Fibroblast of lung (primary cell): ENCODE data around the gene DDX47. TPM values are rescaled to one million over a fixed set of nuclear protein-coding genes. Genes with fewer than 3 reads are reported as not detected.
A peak's percentile ranks its signal among the peaks of the same experiment; 100 is the strongest.
"Not testable (repeated sequence)": the region's sequence is repeated elsewhere in the genome, so short reads cannot be mapped to it uniquely, and the experiment has no call there.

ENCODE experiments used
- DNase-seq, 2 donors: peaks; one replicate each; pipeline versions ENCODE4 v3.0.0 to v3.0.0-alpha.2; 2010; ENCODE audit warnings: low read depth in 2 of 2
- H2AFZ ChIP-seq: 2 replicates; pipeline ENCODE4 v1.5.1; 2012; ENCODE audit warnings: low read length, control low read depth, inconsistent platforms
- H3K27ac ChIP-seq: 2 replicates; pipeline ENCODE4 v1.5.1; 2011; ENCODE audit warnings: low read length, control low read depth; ENCODE audit not compliant: insufficient read depth
- H3K27me3 ChIP-seq: 2 replicates; pipeline ENCODE4 v1.5.1; 2011; ENCODE audit warnings: mild to moderate bottlenecking, low read length; ENCODE audit not compliant: control insufficient read depth, insufficient read depth
- H3K36me3 ChIP-seq: 2 replicates; pipeline ENCODE4 v1.5.1; 2011; ENCODE audit warnings: low read length; ENCODE audit not compliant: control insufficient read depth, insufficient read depth
- H3K4me1 ChIP-seq: 2 replicates; pipeline ENCODE4 v1.5.1; 2011; ENCODE audit warnings: low read length; ENCODE audit not compliant: control insufficient read depth, insufficient read depth; ENCODE audit errors: extremely low read depth
- H3K4me2 ChIP-seq: 2 replicates; pipeline ENCODE4 v1.5.1; 2011; ENCODE audit warnings: low read length, control low read depth; ENCODE audit not compliant: insufficient read depth; ENCODE audit errors: extremely low read depth
- H3K4me3 ChIP-seq, 4 experiments: fragments of 200-600 bp in 1 of 4; sonication (generic) in 1 of 4; replicated peaks in 1 of 4; 2 replicates each; pipeline ENCODE4 v1.5.1; 2011 to 2016; ENCODE audit warnings: low read length in 4 of 4, low read depth in 3 of 4, mild to moderate bottlenecking in 3 of 4, control low read depth in 2 of 4, inconsistent platforms in 1 of 4, mixed read lengths in 1 of 4; ENCODE audit not compliant: insufficient read depth in 1 of 4; ENCODE audit errors: control extremely low read depth in 1 of 4
- H3K79me2 ChIP-seq: 2 replicates; pipeline ENCODE4 v1.5.1; 2012; ENCODE audit warnings: mild to moderate bottlenecking, low read length, inconsistent platforms; ENCODE audit not compliant: control insufficient read depth, insufficient read depth
- H3K9ac ChIP-seq: 2 replicates; pipeline ENCODE4 v1.5.1; 2011; ENCODE audit warnings: mild to moderate bottlenecking, low read length, control low read depth; ENCODE audit not compliant: insufficient read depth
- H3K9me3 ChIP-seq: 2 replicates; pipeline ENCODE4 v1.5.1; 2012; ENCODE audit warnings: low read depth, low read length; ENCODE audit not compliant: control insufficient read depth, insufficient read depth
- H4K20me1 ChIP-seq: 2 replicates; pipeline ENCODE4 v1.5.1; 2011; ENCODE audit warnings: low read length; ENCODE audit not compliant: control insufficient read depth, insufficient read depth; ENCODE audit errors: extremely low read depth
- EZH2 ChIP-seq: IDR thresholded peaks from 2 replicates; pipeline ENCODE4 v1.5.1; 2012; ENCODE audit warnings: low read length, control low read depth, mild to moderate bottlenecking; ENCODE audit errors: missing control alignments
- polyA plus RNA-seq, 2 donors: library from polyadenylated mRNA; depleted of rRNA in 1 of 2; stranded (reverse) in 1 of 2; unstranded in 1 of 2; fragments of >200 nt; gene quantifications; 2 replicates each; pipeline ENCODE4 v1.2.1, GENCODE V29; 2011 to 2012; ENCODE audit warnings: missing spikeins in 1 of 2
- total RNA-seq: library from RNA; depleted of rRNA; stranded (reverse); fragments of >200 nt; gene quantifications from 2 replicates; pipeline ENCODE4 v1.2.1, GENCODE V29; 2014
- TF ChIP-seq, protein P1 (sequence below), 2 donors: IDR thresholded peaks in 1 of 2; conservative IDR thresholded peaks in 1 of 2; 1 replicate in 1 of 2; 2 replicates in 1 of 2; pipeline ENCODE4 v1.5.1; 2011 to 2012; ENCODE audit warnings: low read length in 2 of 2, control low read depth in 1 of 2, inconsistent platforms in 1 of 2, low read depth in 1 of 2, mild to moderate bottlenecking in 1 of 2

Gene DDX47
- total and polyA plus RNA-seq, 2 donors (not counting 1 experiment from before 2014, with no cell fraction given) = 41.9 to 83.2 TPM

DNA sequence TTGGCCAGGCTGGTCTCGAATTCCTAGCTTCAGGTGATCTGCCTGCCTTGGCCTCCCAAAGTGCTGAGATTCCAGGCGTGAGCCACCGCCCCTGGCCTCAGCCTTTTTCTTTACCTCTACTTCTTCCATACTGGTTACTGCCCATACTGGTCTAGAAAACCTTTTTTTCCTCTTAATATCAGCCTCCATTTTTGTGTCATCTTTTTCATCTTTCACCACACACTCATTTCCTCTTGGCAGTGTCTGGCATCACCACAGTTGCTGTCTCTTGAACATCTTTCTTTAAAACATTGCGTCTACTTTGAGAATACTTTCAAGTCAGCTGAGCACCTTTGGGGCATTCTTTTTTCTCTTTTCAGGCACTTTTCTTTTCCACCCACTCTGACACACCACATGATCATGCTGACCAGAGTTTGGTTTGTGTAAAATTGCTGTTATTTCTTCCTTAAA is 32.7 kb downstream of the DDX47 start:
- DNase-seq = no peak
- no peak overlapping the region for H3K27ac ChIP-seq
- no peak overlapping the region for H3K9ac ChIP-seq
- no peaks in the 10 kb centered on the region for H3K36me3 ChIP-seq
- no peaks in the 10 kb centered on the region for H4K20me1 ChIP-seq
- no peak overlapping the region for H3K4me3 ChIP-seq
- H3K27me3 ChIP-seq = no peaks in the 10 kb centered on the region
- no peak for TF ChIP-seq EZH2
- TF ChIP-seq, protein P1, sequence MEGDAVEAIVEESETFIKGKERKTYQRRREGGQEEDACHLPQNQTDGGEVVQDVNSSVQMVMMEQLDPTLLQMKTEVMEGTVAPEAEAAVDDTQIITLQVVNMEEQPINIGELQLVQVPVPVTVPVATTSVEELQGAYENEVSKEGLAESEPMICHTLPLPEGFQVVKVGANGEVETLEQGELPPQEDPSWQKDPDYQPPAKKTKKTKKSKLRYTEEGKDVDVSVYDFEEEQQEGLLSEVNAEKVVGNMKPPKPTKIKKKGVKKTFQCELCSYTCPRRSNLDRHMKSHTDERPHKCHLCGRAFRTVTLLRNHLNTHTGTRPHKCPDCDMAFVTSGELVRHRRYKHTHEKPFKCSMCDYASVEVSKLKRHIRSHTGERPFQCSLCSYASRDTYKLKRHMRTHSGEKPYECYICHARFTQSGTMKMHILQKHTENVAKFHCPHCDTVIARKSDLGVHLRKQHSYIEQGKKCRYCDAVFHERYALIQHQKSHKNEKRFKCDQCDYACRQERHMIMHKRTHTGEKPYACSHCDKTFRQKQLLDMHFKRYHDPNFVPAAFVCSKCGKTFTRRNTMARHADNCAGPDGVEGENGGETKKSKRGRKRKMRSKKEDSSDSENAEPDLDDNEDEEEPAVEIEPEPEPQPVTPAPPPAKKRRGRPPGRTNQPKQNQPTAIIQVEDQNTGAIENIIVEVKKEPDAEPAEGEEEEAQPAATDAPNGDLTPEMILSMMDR (conservative IDR thresholded peaks at IDR 0.05 in 1 of 2, IDR thresholded peaks at IDR 0.05 in 1 of 2; ENCODE audit: low read depth in 1 of 2, low read length in 2 of 2) = no peak
- H3K4me2 ChIP-seq = no peak overlapping the region
- no peaks in the 10 kb centered on the region for H3K4me1 ChIP-seq
- no peaks in the 10 kb centered on the region for H3K79me2 ChIP-seq
- H3K9me3 ChIP-seq = no peaks in the 10 kb centered on the region
- H2AFZ ChIP-seq = no peak overlapping the region

DNA sequence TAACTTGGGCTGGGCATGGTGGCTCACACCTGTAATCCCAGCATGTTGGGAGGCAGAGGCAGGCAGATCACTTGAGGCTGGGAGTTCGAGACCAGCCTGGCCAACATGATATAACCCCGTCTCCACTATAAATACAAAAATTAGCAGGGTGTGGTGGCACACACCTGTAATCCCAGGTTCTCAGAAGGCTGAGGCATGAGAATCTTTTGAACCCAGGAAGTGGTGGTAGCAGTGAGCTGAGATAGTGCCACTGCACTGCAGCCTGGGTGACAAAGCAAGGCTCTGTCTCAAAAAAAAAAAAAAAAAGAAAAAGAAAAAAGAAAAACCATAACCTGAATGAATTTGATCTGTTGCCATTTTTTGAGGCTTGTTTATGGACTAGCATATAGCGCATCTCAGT is 33.6 kb downstream of the DDX47 start:
- not testable (repeated sequence) for H3K27ac ChIP-seq, H3K4me1 ChIP-seq, H3K27me3 ChIP-seq, DNase-seq, H3K4me2 ChIP-seq, H3K4me3 ChIP-seq, H4K20me1 ChIP-seq, H3K79me2 ChIP-seq, H3K9me3 ChIP-seq, H3K9ac ChIP-seq, H3K36me3 ChIP-seq, H2AFZ ChIP-seq

DNA sequence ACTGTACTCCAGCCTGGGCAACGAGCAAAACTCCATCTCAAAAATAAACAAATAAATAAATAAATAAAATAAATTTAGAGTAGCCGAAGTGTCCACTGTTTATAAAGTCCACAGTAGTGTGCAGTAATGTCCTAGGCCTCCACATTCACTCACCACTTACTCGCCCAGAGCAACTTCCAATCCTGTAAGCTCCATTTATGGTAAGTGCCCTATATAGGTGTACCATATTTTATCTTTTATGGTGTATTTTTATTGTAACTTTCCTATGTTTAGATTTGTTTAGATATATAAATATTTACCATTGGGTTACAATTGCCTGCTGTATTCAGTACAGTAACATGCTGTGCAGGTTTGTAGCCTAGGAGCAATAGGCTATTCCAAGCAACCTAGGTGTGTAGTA is 40.3 kb downstream of the DDX47 start:
- Histone ChIP-seq H3K36me3 (no peaks in the 10 kb centered on the region), H3K9me3 (no peaks in the 10 kb centered on the region), H3K79me2 (no peaks in the 10 kb centered on the region), H2AFZ (no peak overlapping the region), H3K9ac (no peak overlapping the region), H3K4me1 (no peaks in the 10 kb centered on the region), H3K27ac (no peak overlapping the region), H3K27me3 (no peaks in the 10 kb centered on the region), H3K4me3 (no peak overlapping the region), H3K4me2 (no peak overlapping the region), H4K20me1 (no peaks in the 10 kb centered on the region)
- TF ChIP-seq EZH2 = no peak
- no peak for DNase-seq

DNA sequence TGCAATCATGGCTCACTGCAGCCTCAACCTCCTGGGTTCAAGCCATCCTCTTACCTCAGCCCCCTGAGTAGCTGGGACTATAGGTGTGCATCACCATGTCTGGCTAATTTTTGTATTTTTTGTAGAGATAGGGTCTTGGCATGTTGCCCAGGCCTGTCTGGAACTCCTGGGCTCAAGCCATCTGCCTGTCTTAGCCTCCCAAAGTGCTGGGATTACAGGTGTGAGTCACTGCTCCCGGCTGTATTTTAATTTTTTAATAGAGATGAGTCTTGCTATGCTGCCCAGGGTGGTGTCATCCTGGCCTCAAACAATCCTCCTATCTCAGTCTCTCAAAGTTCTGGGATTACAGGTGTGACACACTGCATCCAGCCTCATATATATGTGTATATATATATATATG is 46.5 kb downstream of the DDX47 start:
- peaks cover 2% of the 10 kb centered on the region for H3K36me3 ChIP-seq
- H3K9me3 ChIP-seq = no peaks in the 10 kb centered on the region
- TF ChIP-seq, protein P1 (conservative IDR thresholded peaks at IDR 0.05 in 1 of 2, IDR thresholded peaks at IDR 0.05 in 1 of 2; ENCODE audit: low read depth in 1 of 2, low read length in 2 of 2) = no peak
- TF ChIP-seq EZH2 = no peak
- no peaks in the 10 kb centered on the region for H3K4me1 ChIP-seq
- peak in 1 of 2 donors; percentile 40 for DNase-seq
- no peak overlapping the region for H3K4me2 ChIP-seq
- no peak overlapping the region for H3K27ac ChIP-seq
- H4K20me1 ChIP-seq = no peaks in the 10 kb centered on the region
- no peaks in the 10 kb centered on the region for H3K79me2 ChIP-seq
- H3K27me3 ChIP-seq = no peaks in the 10 kb centered on the region
- no peak overlapping the region for H3K9ac ChIP-seq
- H2AFZ ChIP-seq = no peak overlapping the region
- no peak overlapping the region for H3K4me3 ChIP-seq
